SIG-M5 (cell line): ENCODE measurements around the gene PBX1.

ENCODE experiments used
- DNase-seq: peaks from one replicate; lab custom pipeline; 2025; lab: John Stamatoyannopoulos, UW

Gene PBX1

DNA sequence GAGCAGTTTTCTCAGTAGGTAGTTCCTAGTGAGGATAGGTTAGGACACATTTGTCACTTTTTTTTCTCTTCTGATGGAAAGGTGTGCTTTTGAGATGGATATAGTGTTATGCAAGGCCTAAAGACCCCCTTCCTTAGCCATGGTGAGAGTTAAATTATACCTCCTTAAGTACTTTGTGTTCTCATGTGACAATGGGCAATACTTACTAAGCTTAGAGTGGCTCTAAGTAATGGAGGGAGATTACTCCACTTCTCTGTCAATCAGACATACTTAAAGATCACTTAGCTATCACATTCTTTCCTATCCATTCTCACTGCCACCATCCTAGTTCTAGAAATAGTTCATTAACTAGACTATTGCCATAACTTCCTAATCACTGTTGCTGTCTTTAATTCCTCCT lies 265.6 kb downstream of the PBX1 start:
- no peak for DNase-seq

- no peak for DNase-seq
Observed at GRCh38 chr1:164830628-164831027, 271.6 kb downstream of the PBX1 start.

GRCh38 chr1:164834641-164835040 lies 275.7 kb downstream of the PBX1 start:
- no peak for DNase-seq

DNA sequence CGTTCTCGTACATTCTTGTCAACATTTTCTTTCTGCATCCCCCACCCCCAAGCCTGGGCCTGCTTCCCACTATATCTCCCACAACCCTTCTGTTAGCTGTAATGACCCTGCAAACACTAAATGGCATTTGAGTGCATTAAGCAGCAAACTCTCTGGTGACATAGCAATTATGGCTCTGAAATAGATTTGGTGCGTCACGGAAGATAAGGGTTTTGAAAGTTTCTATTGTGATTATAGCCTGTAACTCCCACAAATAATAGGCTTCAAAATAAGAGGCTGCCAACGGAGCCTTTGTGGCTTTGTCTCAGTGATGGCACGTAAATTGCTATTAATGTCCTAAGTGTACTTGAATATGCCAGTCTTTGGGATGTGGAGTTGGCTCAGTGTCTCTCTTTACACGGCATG lies 277.6 kb downstream of the PBX1 start:
- no peak for DNase-seq

- no peak for DNase-seq
Observed at GRCh38 chr1:164838786-164839185, 279.8 kb downstream of the PBX1 start.

GRCh38 chr1:164840936-164841335 lies 282.0 kb downstream of the PBX1 start:
- DNase-seq, result no peak

DNA sequence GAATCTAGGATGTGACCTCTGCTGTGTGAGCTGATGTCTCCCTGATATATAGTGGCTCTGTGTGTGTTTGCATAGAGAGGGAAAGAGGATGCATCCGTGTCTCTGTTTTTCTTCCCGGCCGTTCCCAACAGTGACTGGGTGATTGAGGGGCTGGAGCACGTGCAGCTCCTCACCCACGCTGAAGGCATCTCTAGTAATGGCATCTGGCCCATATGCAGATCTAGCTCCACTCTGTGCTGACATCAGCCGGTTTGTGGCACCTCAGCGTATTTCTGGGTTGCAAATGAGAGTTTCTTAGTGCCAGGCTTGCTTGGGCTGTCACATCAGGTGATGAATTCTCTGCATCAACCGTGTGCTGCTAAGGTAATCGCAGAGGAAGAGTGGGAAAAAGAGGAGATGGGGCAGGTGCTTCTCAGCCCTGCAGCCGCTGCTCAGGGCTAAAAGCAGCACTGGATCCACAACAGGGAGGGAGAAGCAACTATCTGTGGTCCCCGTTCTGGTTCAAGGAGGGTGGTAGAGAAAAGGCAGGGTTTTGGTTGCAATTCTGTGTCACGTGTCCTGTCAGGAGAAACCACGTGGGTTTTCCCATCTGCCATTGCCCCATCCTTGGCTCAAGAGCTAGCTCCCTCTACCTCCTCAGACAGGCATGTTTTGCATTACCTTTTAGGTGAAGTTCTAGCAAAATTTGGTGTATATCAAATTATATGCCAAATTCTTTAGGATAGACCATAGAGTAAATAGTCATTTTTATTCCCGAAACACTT lies 282.9 kb downstream of the PBX1 start:
- no peak for DNase-seq

GRCh38 chr1:164842870-164843269 lies 283.9 kb downstream of the PBX1 start:
- no peak for DNase-seq

DNA sequence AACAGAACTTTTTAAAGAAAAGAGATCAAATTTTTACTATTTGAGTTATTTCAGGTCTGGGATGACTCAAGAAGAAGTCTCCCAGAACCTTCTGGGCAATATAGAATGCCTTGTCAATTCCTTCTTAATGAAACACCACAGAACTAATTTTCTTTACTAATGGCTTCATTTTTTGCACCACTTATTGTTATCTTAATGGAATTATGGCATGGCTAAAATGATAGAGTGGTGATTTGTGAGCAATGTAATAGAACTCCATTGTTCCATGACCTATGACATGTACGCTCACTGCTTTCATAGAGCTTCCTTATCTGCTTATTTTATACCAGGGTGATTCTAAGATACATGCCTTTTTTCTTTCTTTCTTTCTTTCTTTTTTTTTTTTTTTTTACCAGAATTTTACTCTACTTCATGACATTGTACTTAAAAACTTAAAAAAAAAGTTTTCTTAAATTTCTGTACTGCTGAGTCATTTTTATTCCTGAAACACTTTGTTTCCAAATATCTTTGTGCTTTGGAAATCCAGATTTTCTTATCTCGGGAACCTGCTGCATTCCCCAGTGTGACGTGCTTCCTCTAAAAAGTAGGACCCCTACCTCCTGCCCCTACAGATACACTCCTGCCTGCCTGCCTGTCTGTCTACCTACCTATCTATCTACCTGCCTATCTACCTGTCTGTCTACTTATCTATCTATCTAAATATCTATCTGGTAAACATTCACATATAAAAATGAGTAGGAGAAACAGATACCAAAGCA lies 284.9 kb downstream of the PBX1 start:
- DNase-seq, result no peak

- DNase-seq, result no peak
Observed at GRCh38 chr1:164846731-164847691, 288.0 kb downstream of the PBX1 start.

GRCh38 chr1:164853146-164853545 lies 294.2 kb downstream of the PBX1 start:
- no peak for DNase-seq

GRCh38 chr1:164855716-164856329 lies 296.8 kb downstream of the PBX1 start:
- no peak for DNase-seq

DNA sequence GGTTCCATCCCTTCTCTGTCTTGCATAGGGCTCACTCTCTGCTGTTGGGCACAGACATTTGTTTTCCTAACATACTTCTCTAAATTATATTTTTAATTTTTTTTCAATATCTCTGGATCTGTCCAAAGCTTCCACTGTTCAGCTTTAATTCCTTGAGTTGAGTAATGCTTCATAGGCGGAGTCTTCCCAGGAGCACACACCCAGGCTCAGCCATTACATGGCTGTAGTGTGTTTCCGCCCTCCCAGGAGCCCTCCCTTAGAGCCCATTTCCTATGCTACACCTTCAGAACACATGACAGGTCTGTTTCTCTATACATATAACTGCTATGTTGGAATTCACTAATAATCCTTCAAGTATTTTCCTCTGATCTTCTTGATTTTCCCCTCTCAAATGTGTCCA lies 297.4 kb downstream of the PBX1 start:
- no peak for DNase-seq

GRCh38 chr1:164857439-164857838 lies 298.5 kb downstream of the PBX1 start:
- no peak for DNase-seq

DNA sequence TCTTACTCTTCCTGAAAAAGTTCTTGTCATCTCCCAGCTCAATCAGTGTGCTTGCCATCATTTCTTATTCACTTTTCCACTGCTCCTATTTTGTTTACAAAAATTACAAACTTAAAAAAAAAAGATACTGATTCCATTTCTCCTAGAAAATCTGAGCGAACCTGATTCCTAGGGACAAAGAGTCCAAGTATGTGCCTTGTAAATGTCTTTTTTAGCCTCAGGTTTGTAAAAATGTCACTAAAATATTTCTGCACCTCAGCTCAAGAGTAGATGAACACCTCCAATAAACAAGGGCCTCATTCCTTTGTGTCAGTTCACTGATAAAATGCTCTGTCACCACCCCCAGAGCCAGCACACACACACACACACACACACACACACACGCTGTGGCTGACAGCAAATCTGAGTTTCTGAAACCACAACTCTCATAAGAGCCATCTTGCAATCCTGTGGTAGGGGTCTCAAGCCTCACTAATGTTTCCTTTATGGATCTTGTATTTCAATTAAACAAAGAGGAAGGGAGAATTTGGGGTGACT lies 299.2 kb downstream of the PBX1 start:
- DNase-seq, result no peak

- DNase-seq, result no peak
Observed at GRCh38 chr1:164861632-164862031, 302.6 kb downstream of the PBX1 start.

- DNase-seq, result no peak
Observed at GRCh38 chr1:164863056-164863455, 304.1 kb downstream of the PBX1 start.

DNA sequence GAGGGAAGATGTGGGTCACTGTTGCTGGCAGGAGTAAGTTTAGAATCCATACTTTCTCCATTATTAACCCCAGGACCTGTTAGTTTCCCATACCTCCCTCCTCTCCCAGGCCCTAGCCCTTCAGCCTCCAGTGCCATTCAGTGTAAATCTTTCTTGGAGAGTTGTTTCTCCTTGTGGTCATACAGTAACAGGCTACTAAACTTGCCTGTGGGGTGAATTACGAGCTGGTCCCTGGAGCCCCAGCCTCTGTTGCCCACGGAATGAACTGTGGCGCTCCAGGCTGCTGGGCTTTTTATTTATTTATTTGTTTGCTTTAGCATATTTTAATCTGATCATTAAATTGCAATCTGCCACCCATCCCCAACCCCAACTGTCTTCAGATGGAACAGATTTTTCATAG lies 305.2 kb downstream of the PBX1 start:
- DNase-seq, result no peak

GRCh38 chr1:164865385-164865784 lies 306.4 kb downstream of the PBX1 start:
- no peak for DNase-seq

DNA sequence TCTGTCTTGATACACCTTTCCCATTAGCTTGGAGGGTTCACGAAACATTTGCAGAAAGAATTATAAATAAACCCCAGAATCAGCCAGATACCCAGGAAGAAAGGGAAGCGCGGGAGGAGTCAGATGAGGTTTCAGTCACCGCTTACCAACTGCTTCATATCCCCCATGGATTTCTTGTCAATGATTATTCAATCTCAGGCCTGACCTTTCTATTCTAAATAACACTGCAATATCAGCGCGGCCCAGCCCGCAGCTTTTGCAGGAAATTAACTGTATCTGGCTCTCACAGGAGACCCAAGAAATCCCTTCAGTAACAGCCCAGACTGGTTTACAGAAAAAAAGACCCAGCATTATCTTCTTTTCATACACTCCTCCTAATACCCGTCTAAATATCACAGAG lies 308.6 kb downstream of the PBX1 start:
- no peak for DNase-seq

DNA sequence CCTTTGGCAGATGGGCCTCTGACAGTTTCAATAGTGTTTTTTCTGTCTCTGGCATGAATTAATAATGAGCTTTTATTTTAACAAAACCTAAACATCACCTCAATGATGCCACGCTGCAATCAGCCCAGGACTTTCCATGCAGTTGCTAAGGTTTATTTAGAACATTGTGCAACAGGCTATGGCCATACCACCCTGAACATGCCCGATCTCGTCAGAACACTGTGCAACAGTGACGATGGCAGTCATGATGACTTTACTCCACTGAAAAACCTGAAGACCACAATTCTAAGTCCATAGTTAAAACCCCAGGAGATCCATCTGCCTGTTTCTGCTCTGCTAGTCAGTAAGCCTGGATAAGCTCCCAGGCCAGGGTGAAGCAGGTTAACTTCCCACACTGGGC lies 310.0 kb downstream of the PBX1 start:
- no peak for DNase-seq

- no peak for DNase-seq
Observed at GRCh38 chr1:164875518-164875917, 316.5 kb downstream of the PBX1 start.
